Ecto neural progenitor cell (in vitro differentiated cells): Measurements from ENCODE around the gene TNFRSF1A.
"Not testable (repeated sequence)": the region's sequence is repeated elsewhere in the genome, so short reads cannot be mapped to it uniquely, and the experiment has no call there.

Experiments used
- DNase-seq: peaks from one replicate; pipeline ENCODE4 v3.0.0-alpha.2; 2018; ENCODE audit warnings: low spot score

TNFRSF1A gene

GRCh38 chr12:6302621-6303020, 39.3 kb downstream of the TNFRSF1A start:
- DNase-seq = no peak

DNA sequence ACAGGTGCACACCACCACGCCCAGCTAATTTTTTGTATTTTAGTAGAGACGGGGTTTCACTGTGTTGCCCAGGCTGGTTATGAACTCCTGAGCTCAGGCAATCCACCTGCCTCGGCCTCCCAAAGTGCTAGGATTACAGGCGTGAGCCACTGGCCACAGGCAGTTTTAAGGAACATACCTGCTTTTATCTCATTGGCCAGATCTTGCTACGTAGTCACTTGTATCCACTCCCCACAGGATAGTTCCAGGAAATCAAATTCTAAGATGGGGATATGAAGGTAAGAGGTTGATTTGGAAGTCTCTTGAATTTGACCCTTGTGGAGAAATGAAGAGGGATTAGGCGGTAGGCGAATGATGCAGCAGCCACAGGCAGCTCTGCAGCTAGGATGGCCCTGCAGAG, 40.2 kb downstream of the TNFRSF1A start:
- DNase-seq = no peak

DNA sequence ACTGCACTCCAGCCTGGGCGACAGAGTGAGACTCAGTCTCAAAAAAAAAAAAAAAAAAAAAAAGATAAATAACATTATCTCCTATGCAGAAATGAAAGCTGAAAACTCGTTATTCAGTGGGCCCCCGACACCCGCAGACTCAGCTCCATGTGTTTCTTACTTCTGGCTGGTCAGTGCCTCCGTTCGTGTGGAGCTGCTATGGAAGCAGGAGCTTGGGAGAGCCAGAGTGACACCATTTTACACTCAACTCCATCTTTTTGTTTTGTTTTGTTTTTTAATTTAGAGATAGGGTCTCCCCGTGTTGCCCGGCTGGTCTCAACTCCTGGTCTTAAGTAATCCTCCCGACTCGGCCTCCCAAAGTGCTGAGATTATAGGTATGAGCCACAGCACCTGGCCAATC, 44.7 kb downstream of the TNFRSF1A start:
- DNase-seq = no peak

DNA sequence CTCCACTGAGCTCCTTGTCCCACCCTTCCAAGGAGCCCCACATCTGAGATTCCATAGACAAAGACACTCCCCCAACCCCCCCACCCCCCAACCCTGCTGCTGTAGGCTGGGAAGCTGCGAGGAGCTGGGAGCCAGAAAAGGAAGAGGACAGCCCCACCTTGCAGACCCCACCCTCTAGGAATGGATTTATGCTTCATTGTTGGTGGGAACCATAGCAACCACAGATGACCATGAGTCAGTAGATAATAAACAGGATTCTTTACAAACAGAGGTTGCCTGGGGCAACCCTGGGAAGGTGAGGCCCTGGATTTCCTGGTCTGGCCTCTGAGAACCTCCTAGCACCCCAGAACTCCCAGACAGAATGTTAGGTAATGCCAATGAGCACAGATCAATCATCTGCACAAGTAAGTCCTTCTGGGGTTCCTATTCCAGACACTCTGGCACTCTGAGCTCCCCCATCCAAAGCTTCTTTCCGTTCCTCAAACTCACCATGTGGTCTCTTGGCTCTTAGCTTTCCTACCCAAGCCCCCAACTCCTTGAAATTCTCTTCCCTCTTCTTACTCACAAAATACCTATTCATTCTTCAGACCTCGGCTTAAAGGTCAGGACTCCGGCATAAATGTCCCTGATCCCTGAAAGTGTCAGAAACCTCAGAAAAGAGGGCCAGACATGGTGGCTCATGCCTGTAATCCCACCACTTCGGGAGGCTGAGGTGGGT, 46.6 kb downstream of the TNFRSF1A start:
- DNase-seq = peak; percentile 61

GRCh38 chr12:6294156-6295093, 47.5 kb downstream of the TNFRSF1A start:
- no peak for DNase-seq

DNA sequence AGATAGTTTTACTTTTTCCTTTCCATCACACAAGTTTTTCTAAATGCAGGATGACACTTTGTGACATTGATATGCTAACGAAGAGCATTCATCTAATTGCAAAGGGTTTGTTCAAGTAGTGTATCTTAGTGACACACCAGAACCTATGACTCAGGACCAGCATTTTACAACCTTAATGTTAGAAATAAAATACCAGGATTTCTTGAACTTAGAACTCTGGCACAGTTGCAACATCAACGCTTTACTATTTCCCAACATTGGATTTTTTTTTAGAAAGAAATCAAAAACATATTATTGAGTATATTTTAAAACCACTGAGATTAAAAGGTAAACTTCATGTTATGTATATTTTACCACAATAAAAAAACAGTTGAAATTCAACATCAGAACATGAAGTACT, 49.3 kb downstream of the TNFRSF1A start:
- DNase-seq = no peak

DNA sequence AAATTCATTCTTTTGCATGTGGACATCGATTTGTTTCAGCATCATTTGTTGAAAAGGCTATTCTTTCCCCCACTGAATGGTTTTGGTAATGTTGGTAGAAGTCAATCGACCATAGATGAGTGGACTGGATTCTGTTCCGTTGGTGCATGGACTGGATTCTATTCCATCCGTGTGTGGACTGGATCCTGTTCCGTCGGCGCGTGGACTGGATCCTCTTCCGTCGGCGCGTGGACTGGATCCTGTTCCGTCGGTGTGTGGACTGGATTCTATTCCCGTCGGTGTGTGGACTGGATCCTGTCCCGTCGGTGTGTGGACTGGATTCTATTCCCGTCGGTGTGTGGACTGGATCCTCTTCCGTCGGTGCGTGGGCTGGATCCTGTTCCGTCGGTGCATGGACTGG, 52.0 kb downstream of the TNFRSF1A start:
- DNase-seq = not testable (repeated sequence)

- not testable (repeated sequence) for DNase-seq
Measured at GRCh38 chr12:6289081-6289480, 52.8 kb downstream of the TNFRSF1A start.

DNA sequence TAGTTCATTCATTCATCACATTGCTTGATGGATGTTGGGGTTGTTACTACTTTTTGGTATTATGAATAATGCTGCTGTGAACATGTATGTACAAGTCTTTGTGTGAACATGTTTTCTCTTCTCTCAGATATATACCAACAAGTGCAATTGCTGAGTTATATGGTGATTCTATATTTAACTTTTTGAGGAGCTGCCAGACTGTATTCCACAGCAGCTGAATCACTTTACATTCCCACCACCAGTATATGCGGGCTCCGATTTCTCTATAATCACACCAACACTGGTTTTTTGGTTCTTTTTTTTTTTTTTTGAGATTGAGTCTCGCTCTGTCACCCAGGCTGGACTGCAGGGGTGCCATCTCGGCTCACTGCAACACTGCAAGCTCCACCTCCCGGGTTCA, 53.6 kb downstream of the TNFRSF1A start:
- DNase-seq = no peak

DNA sequence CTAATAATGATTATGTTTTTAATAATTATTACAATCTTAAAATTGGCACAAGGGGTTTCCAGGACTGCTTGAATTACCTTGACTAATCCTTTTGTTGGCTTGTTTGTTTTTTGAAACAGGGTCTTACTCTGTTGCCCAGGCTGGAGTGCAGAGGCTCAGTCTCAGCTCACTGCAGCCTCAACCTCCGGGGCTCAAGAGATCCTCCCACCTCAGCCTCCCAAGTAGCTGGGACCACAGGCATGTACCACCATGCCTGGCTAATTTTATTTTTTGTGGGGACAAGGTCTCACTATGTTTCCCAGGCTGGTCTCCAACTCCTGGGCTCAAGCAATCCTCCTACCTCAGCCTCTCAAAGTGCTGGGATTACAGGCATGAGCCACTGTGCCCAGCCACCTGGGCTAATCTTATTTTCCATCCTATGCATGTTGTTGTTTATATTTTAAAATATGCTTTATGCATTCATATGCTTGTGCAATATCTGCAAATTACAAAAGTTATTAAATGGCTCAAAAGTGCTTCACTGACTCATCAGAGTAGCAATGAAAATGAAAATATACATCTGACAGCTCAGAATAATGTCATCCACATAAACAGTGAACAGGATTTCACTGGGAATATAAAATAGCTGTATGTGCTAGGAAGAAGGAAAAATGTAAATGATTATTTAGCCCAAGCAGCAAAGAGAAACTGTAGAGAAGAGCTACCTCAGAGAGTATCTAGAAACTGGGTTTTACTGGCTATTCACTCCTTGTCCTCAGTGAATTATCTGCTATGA, 56.2 kb downstream of the TNFRSF1A start:
- DNase-seq = no peak

GRCh38 chr12:6285063-6285477, 56.8 kb downstream of the TNFRSF1A start:
- peak; percentile 86 for DNase-seq

GRCh38 chr12:6284273-6284672, 57.6 kb downstream of the TNFRSF1A start:
- no peak for DNase-seq

- no peak for DNase-seq
Measured at GRCh38 chr12:6282453-6282840, 59.4 kb downstream of the TNFRSF1A start.

DNA sequence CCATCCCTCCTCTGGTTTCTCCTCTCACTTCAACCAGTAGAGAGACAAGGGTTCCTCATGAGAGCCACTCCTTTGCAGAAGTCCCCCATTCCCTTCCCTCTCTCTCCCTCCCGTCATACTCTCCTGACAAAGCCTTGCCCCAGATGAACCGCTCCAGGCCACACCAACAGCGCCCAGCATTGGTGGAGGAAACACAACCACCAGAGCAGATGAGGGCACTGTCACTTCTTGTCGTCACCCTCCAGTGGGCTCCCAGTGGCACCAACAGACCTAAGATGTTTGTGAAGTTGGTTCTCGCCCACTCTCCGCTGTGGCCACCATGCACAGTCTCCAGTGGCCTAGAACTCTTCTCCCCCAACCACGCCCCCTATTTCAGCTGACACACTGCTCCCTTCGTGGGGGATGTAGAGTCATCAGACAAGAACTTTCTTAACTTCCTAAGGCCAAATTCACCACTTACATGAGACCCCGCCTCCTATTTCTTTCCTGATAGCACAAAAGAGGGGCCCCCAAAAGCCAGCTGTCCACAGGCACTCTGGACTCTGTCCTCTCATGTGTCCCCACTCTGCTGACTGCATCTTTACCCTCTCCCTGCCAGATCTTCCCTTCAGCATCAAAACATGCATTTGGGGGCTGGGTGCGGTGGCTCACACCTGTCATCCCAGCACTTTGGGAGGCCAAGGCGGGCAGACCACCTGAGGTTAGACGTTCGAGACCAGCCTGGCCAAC, 60.6 kb downstream of the TNFRSF1A start:
- DNase-seq = no peak

DNA sequence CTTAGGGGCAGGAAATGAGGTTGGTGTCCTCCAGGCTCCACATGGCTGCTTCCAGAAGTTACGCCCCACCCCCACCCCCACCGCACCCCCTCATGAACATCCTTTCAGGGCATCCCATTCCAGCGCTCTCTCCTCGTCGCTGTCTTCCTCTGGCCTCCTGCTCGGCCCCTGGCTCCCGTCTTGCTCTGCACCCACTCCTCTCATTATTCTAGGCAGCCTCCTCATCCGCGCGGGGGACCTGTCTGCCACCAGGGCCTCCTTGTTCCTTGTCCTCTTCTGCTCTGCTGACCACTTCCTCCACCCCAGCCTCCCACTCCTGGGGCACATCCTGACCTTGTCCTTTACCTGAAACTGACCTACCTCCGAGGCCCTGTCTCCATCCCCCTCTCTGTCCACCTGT, 61.2 kb downstream of the TNFRSF1A start:
- DNase-seq = no peak

GRCh38 chr12:6280053-6280469, 61.8 kb downstream of the TNFRSF1A start:
- no peak for DNase-seq

DNA sequence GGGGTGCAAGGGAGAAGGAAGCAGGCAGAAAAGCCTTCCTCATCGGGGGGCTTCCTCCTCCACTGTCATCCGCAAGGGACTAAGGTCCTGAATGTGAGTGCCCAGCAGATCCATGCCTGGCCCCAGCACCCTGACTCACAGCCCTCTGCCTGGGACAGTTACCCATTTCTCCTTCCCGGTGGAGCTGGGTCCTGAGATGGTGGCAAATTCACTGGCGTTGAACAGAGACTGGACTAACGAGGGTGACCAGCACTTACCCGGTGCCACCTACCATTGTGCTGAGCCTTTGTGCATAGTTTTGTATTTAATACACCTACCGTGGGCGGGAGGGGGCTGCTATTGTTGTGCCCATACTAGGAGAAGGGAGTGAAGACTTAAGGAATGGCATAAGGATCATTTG, 62.2 kb downstream of the TNFRSF1A start:
- DNase-seq = no peak

DNA sequence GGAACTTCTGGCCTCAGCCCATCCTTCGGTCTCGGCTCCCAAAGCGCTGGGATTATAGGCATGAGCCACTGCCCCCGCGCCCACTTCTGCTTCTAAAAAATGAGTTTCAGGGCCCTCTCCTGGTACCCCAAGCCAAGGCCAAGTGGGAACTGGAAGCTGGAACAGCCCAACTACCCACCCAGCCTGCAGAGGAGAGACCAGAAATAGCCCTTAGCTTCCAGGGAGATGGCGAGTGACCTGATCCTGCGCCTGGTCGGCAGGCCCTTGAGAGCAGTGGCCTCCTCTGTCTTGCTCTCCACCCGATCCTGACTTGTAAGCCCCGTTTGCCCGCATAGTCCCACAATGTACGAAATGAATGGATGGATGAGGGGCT, 62.6 kb downstream of the TNFRSF1A start:
- no peak for DNase-seq
